Measurements from ENCODE around the gene DPH2.

DPH2 gene

DNA sequence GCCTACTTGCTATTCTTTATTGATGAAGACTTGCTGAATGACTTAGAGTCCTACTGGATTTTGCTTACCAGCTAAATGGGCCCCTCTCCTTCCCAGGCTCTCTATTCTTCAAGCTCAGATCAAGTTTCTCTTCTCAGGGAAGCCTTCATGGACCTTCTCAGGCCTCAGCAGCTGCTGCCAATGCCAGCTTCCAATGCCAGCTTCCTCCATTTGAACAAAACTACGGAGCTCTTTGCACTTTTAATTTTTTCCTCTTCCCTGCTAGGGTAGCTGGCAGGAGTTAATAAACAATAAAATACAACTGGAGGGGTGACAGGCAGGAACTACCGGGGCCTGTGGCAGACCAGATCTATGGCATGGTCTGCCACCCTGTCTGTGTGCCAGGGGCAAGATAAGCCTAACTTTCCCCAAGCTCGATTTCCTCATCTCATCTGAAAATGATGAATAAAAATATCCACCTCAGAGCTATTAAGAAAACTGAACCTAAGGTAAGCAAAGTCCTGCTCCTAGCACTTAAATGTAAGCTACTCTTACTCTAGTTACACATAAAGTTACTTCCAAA, 24.1 kb upstream of the DPH2 start:
- no peak for DNase-seq

DNA sequence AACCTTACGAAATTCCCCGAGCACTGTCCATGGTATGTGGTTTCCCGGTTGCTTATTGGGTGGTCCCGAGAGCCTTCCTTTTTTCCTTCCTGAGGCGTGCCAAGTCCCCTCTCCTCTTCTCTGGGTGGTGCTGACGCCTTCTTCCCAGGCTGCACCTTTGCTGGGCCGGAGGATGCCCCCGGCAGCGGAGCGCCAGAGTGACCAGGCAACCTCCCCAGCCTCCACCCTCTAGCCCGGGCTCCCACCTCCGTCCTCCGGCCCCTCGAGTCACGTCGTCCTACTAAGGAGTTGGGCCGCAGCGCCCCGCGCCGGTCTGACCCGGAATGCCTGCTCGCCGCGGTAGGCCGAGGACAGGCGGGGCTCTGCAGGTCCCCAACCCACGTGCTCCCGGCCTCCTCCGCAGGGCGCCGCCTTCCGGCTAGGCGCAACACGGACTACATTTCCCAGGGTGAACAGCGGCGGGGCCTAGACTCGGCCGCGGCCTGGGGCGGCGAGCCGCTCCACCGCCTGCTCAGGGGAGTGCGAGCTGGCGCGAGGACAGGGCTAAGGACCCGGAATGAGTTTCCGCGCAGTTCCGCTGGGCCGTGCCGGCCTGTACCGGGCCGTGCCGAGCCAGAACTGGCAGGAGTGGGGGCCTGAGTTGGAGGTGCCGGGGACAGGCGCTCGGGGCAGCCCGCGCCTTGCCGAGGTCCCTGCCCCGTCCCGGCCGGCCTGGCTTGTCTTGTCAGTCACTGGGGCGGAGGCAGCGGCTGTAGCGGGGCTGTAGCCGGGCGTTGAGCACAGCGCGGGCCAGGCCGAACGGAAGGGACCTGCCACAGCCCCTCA, 23.4 kb upstream of the DPH2 start, which contains the start of gene IPO13:
IPO13 (plus strand) TSS at position 715 of the 825 bp plus-strand sequence. CDS start 651 bp downstream, outside the sequence.
- DNase-seq, result peak; percentile 93 to 94

GRCh38 chr1:43947061-43947873, 22.5 kb upstream of the DPH2 start:
- DNase-seq, result no peak

GRCh38 chr1:43947874-43948437, 21.9 kb upstream of the DPH2 start:
- DNase-seq, result no peak

DNA sequence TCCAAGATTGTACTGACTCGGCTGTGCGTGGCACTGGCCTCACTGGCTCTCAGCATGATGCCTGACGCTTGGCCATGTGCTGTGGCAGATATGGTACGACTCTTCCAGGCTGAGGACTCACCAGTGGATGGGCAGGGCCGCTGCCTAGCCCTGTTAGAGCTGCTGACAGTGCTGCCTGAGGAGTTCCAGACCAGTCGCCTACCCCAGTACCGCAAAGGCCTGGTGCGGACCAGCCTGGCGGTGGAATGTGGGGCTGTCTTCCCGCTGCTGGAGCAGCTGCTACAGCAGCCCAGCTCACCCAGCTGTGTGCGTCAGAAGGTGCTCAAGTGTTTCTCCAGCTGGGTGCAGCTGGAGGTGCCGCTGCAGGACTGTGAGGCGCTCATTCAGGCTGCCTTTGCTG, 20.1 kb upstream of the DPH2 start:
- DNase-seq, result no peak

- no peak for DNase-seq
Observed at GRCh38 chr1:43951021-43951985, 18.5 kb upstream of the DPH2 start.

DNA sequence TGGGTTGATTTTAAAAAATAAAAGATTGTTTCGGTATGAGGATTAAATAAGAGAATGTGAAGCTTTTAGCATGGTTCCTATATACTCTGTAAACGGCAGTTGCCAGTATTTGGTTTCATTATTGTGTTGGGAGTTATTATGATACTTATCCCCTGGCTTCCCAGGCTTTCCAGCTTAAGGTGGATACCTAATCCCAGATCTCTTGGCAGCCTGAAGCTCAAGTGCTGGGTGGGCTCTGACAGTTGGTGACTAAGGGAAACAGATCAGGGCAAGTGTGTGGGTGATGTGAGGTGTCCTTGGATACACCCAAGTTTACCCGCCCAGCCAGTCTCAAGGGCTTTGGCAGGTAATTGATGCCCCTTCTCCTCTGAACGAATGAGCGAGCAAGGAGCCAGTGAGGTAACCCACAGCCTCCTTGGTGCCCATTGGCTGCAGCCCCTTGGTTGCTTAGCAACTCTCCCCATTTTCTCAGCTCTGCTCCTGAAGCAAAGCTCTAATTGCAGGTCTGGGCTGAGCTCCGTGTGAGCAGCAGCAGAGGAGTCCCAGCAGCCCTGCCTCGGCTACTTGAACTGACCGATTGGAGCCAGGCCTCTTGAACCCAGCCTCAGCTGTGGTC, 17.0 kb upstream of the DPH2 start:
- DNase-seq, result no peak

DNA sequence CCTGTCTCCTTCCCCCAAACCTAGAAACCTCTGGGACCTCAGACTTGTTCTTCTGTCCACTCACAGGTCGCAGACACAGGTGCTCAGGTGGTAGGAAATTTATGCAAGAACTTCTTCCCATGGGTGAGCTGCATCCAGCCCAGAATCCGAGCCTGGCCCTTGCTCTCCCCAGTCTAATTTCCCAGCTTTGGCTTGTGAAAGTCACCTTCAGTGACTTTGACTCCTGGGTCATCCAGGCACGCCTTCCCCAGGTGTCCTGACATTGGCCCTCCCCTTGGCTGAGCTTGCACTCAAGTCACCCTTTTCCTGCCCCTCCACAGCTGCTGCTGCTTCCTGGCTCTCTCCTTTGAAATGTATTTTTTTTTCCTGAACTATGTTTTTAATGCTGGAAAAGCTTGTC, 16.4 kb upstream of the DPH2 start:
- DNase-seq, result no peak

GRCh38 chr1:43954036-43954435, 15.8 kb upstream of the DPH2 start:
- no peak for DNase-seq

DNA sequence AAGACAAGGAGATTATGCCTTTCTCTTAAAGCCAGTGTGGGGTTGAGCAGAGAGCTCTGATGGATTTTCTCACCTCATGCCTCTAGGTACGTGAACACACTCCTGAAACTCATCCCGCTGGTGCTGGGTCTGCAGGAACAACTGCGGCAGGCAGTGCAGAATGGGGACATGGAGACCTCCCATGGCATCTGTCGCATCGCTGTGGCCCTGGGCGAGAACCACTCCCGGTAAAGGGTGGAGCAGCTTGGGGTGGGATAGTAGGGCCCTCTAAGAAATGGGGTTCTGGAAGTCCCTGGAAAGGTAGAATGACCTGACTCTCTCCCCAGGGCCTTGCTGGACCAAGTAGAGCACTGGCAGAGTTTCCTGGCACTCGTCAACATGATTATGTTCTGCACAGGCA, 13.6 kb upstream of the DPH2 start:
- DNase-seq, result no peak

DNA sequence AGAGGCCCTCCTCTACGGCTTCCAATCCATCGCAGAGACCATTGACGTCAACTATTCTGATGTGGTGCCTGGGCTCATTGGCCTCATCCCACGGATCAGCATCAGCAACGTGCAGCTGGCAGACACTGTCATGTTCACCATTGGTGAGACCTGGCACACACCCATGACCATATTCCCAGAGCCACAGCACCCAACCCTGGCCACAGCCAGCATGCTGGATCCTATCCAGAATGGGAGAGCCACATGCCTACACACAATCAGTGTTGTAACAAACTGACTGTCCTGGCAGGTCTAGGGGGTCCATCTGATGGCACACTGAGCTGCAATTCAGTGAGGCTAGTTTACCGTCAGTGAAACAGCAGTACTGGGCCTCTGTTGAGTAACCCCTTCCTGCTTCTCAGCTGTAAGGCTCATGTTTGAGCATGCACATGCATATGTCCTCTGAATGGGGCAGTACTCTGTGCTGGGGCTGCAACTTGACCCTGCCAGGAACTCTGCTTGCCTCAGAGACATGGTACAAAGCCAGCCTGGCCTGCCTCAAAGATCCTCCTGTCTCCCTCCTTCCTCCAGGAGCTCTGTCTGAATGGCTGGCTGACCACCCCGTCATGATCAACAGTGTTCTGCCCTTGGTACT, 12.3 kb upstream of the DPH2 start:
- DNase-seq, result no peak

GRCh38 chr1:43958351-43959255, 11.2 kb upstream of the DPH2 start:
- DNase-seq, result no peak

DNA sequence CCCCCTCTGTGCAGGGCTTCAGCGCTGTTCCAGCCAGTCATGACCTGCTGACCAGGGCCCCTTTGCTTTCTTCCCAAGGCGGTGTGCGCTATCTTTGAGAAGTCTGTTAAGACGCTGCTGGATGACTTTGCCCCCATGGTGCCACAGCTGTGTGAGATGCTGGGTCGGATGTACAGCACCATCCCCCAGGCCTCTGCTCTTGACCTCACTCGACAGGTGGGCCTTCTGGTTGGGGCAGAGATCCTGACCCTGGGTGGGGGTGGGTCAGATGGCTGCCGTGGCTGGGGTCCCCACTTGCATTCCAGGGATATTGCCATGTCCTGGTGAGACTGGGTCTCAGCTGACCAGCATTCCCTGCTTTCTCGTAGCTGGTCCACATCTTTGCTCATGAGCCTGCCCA, 9.0 kb upstream of the DPH2 start:
- no peak for DNase-seq

DNA sequence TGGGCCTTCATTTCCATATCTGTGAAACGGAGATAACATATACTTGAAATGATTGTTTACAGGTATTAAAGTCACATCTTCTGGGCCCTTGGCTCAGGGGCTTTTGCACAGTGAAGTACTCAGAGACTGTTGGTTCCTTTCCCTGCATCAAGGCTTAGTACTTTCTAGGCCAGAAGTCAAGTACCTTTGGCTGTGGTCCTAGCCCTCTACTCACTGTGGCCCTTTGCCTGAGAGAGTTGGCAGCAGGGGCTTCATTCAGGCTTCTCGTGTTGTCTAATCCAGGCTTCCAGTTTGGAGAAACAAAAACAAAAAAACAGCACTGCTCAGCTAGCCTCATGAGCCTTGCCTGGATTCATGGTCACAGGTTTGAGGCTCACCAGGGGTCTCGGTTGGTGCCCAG, 8.1 kb upstream of the DPH2 start:
- DNase-seq, result no peak

GRCh38 chr1:43962324-43962723, 7.5 kb upstream of the DPH2 start:
- DNase-seq, result no peak

GRCh38 chr1:43963006-43963405, 6.8 kb upstream of the DPH2 start:
- no peak for DNase-seq

GRCh38 chr1:43963890-43964289, 5.9 kb upstream of the DPH2 start:
- no peak for DNase-seq

- DNase-seq, result no peak
Observed at GRCh38 chr1:43965316-43965715, 4.5 kb upstream of the DPH2 start.

DNA sequence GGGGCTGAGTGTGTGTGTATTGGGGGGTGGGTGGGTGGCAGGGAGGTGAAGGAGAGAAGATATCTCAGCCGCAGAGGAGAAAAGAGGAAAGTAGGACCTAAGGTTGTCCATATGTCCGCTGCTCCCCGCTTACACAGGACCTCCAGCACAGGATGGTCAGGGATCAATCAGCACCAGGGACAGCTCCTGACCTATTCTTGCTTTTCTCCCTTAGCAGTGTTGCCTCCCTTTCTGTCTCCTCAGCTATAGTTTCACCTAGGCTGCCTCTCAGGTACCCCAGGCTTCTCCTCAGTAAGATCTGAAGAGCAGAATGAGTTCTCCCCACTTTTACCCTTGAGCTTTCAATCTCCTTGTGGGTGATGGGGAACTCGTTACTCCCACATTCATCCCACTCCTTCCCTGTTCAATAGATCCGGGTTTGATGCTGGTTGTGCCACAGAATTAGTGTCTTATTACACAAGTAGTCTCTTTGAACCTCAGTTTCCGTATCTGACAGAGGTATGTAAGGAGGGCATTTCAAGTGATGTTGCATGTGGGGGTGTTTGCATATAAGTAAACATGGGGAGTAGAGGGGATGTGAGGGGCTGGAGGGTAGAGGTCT, 1.4 kb upstream of the DPH2 start:
- no peak for DNase-seq

DNA sequence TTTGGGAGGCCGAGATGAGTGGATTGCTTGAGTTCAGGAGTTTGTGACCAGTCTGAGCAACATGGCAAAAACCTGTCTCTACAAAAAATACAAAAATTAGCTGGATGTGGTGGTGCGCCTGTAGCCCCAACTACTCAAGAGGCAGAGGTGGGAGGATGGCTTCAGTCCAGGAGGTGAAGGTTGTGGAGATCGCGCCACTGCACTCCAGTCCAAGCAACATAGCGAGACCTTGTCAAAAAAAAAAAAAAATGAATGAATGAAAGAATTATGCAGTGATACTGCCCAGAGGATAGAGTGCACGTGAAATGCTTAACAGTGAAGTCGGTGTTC, 429 bp upstream of the DPH2 start:
- no peak for DNase-seq

Measured in stimulated activated CD4-positive, alpha-beta T cell treated with anti-CD3 and anti-CD28 coated beads, Interleukin-2, amount 100 ng/mL, for 48 hours (primary cell).